Measurements from ENCODE around the gene VEGFC. TPM values are rescaled to one million over a fixed set of nuclear protein-coding genes. Genes with fewer than 3 reads are reported as not detected.

VEGFC gene
- total RNA-seq, 2 donors from 2014 or later: 1.1 to 3.5 TPM

DNA sequence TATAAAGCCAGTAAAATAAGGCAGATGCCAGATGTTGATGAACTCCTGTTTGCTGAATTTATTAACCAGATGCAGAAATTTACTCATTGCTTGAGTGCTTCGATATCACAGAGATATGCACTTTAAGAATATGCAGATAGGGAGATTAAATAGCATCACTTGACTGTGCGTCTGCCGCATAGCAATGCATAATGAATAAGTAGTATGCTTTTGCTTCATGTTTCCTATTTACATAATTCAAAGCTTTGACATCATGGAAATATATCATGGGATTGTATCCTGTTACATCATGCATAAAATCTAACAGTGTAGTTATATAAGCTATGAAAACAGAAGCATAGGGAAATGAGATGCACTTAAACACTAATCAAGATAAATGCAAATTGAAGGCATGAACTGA lies 45.9 kb downstream of the VEGFC start:
- H3K36me3 ChIP-seq: no peaks in the 10 kb centered on the region
- H3K9ac ChIP-seq (ENCODE audit: low read depth in 2 of 2, low read length in 2 of 2): no peak overlapping the region
- no peaks in the 10 kb centered on the region for H3K4me1 ChIP-seq
- no peak overlapping the region for H3K27ac ChIP-seq
- no peak overlapping the region for H3K4me3 ChIP-seq
- H3K9me3 ChIP-seq: no peaks in the 10 kb centered on the region
- TF ChIP-seq, protein P1, sequence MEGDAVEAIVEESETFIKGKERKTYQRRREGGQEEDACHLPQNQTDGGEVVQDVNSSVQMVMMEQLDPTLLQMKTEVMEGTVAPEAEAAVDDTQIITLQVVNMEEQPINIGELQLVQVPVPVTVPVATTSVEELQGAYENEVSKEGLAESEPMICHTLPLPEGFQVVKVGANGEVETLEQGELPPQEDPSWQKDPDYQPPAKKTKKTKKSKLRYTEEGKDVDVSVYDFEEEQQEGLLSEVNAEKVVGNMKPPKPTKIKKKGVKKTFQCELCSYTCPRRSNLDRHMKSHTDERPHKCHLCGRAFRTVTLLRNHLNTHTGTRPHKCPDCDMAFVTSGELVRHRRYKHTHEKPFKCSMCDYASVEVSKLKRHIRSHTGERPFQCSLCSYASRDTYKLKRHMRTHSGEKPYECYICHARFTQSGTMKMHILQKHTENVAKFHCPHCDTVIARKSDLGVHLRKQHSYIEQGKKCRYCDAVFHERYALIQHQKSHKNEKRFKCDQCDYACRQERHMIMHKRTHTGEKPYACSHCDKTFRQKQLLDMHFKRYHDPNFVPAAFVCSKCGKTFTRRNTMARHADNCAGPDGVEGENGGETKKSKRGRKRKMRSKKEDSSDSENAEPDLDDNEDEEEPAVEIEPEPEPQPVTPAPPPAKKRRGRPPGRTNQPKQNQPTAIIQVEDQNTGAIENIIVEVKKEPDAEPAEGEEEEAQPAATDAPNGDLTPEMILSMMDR (IDR thresholded peaks at IDR 0.05): no peak
- H3K27me3 ChIP-seq: no peaks in the 10 kb centered on the region
- intact Hi-C loops (cut with DNase I): no loop called here
- no peak for DNase-seq

DNA sequence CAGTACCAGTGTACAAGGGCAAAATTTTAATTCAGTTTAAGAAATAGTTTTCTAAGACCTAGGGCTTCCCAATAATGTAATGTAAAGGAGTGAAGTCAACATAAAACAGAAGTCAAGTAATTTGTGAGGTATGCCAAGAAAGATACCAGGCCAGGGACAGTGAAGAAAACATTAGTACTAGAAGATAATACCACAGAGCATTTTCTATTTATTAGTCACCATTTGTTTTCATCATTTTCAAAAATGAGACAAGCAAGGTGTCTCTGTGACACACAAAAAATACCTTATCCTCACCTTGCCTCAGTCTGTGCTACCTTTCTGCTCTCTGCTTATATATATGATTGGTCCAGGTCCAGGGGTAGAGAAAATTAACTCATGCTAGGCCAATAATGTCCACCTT lies 46.8 kb downstream of the VEGFC start:
- no peak overlapping the region for H3K27ac ChIP-seq
- H3K4me3 ChIP-seq: no peak overlapping the region
- no peaks in the 10 kb centered on the region for H3K4me1 ChIP-seq
- H3K27me3 ChIP-seq: no peaks in the 10 kb centered on the region
- no peaks in the 10 kb centered on the region for H3K36me3 ChIP-seq
- TF ChIP-seq, protein P1 (IDR thresholded peaks at IDR 0.05): no peak
- H3K9me3 ChIP-seq: no peaks in the 10 kb centered on the region
- H3K9ac ChIP-seq (ENCODE audit: low read depth in 2 of 2, low read length in 2 of 2): no peak overlapping the region
- DNase-seq: no peak
- intact Hi-C loops (cut with DNase I): no loop called here

DNA sequence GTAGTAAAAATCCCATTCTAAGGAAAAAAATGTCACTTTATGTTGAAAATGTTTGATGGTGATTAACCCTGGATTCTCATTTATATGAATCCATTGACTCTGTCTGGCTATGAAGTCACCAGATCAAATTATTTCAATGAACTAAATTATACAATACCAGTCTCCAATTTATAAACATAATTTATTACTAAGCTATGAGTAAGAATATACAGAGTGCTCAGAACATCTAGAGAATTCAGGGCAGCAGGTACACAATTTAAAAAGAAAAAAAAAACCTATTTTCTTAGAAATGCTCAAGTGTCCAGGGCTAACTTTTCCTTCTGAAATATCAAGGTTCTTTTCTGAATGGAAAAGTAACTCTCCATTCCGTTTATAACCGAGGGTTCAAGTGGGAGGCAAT lies 48.6 kb downstream of the VEGFC start:
- Histone ChIP-seq H3K4me1 (no peaks in the 10 kb centered on the region), H3K4me3 (no peak overlapping the region)

DNA sequence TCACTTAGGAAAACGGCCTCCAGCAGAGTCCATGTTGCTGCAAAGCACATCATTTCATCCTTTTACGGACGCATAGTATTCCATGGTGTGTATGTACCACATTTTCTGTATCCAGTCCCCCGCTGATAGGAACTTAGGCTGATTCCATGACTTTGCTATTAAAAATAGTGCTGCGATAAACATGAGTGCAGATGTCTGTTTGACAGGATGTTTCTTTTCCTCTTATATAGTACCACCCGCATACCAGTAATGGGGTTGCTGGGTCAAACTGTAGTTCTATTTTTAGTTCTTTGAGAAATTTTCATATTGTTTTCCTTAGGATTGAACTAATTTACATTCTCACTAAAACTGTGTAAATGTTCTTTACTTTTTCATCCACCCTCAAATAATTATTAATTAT lies 50.5 kb downstream of the VEGFC start:
- TF ChIP-seq, protein P1 (IDR thresholded peaks at IDR 0.05): no peak
- Histone ChIP-seq H3K4me3 (no peak overlapping the region), H3K4me1 (no peaks in the 10 kb centered on the region), H3K27ac (no peak overlapping the region), H3K9me3 (no peaks in the 10 kb centered on the region), H3K9ac (ENCODE audit: low read depth in 2 of 2, low read length in 2 of 2) (no peak overlapping the region), H3K27me3 (no peaks in the 10 kb centered on the region), H3K36me3 (no peaks in the 10 kb centered on the region)
- intact Hi-C loops (cut with DNase I): no loop called here
- no peak for DNase-seq

More for the DNA sequence above, 48.6 kb downstream of the VEGFC start:
- Histone ChIP-seq H3K9ac (ENCODE audit: low read depth in 2 of 2, low read length in 2 of 2) (no peak overlapping the region), H3K36me3 (no peaks in the 10 kb centered on the region), H3K27me3 (no peaks in the 10 kb centered on the region), H3K27ac (no peak overlapping the region), H3K9me3 (no peaks in the 10 kb centered on the region)
- TF ChIP-seq, protein P1 (IDR thresholded peaks at IDR 0.05): no peak
- intact Hi-C loops (cut with DNase I): no loop called here
- DNase-seq: no peak

DNA sequence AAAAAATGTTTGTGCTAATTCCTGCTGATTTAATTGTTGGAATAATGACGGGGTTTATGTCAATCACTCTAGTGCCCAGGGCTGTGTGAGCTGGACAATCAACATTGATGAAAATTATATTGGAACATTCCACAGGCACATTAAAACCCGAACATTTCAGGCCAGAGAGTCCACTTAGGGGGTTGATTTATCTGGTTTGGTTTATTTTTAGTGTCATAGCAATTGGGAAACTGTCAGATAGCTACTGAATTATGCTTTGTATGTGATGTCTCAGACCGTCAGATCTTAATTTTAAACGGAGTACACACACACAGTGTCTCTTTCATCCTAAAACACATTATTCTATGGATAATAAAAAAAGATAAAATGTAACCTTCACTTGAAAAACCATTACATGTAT lies 51.5 kb downstream of the VEGFC start:
- Histone ChIP-seq H3K4me3 (no peak overlapping the region), H3K27ac (no peak overlapping the region), H3K4me1 (no peaks in the 10 kb centered on the region), H3K9ac (ENCODE audit: low read depth in 2 of 2, low read length in 2 of 2) (no peak overlapping the region), H3K27me3 (no peaks in the 10 kb centered on the region), H3K9me3 (no peaks in the 10 kb centered on the region), H3K36me3 (no peaks in the 10 kb centered on the region)
- no peak for DNase-seq
- intact Hi-C loops (cut with DNase I): no loop called here
- TF ChIP-seq, protein P1 (IDR thresholded peaks at IDR 0.05): no peak

DNA sequence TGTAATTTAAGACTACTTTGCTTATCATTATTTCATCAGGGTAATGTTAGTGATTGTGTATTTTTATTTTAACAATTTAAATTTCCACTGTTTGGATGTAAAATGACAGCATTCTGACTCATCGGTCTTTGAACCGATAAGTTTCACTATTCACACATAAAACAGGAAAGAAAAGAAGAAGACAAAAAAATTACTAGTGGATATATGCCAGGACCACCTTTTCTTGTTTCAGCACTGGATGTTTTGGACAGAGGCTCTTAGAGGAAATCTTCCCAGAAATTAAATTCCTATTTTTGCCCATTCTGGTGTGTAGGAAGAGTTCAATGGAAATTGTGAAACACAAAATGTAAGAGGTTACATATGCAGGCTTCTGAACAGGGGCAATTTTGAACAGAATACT lies 57.4 kb downstream of the VEGFC start:
- no peak for DNase-seq
- no peaks in the 10 kb centered on the region for H3K9me3 ChIP-seq
- intact Hi-C loops (cut with DNase I): no loop called here
- TF ChIP-seq, protein P1 (IDR thresholded peaks at IDR 0.05): no peak
- no peak overlapping the region for H3K27ac ChIP-seq
- no peaks in the 10 kb centered on the region for H3K36me3 ChIP-seq
- no peak overlapping the region for H3K4me3 ChIP-seq
- H3K4me1 ChIP-seq: no peaks in the 10 kb centered on the region
- H3K27me3 ChIP-seq: no peaks in the 10 kb centered on the region
- H3K9ac ChIP-seq (ENCODE audit: low read depth in 2 of 2, low read length in 2 of 2): no peak overlapping the region
